GM21723 (cell line): ENCODE results near the gene PI4KA.
A peak's percentile ranks its signal among the peaks of the same experiment; 100 is the strongest.
"Not testable (repeated sequence)": the region's sequence is repeated elsewhere in the genome, so short reads cannot be mapped to it uniquely, and the experiment has no call there.

ENCODE experiments used
- ATAC-seq: cut with Tn5 transposase; IDR thresholded peaks from one replicate; pipeline ENCODE4 v1.9.1; 2021; ENCODE audit warnings: mild to moderate bottlenecking, moderate library complexity; ENCODE audit not compliant: unreplicated experiment

The PI4KA gene

DNA sequence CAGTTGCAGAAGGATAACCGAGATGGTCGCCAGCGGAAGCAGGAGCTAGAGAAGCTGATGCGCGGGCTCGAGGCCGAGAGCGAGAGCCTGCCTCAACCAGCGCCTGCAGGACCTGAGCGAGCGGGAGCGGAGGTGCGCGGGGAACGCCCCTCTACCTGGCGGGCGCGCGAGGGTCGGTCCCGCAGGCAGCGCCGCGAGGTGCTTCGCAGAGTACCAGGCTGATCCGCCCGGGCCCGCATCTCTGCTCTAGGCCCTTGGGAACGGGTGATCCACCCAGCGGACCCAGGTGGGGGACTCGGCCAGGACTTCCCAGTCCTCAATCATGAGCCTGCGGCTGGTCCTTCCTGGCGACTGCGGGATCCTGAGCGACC lies 156.5 kb downstream of the PI4KA start:
- peak; percentile 17 for ATAC-seq

DNA sequence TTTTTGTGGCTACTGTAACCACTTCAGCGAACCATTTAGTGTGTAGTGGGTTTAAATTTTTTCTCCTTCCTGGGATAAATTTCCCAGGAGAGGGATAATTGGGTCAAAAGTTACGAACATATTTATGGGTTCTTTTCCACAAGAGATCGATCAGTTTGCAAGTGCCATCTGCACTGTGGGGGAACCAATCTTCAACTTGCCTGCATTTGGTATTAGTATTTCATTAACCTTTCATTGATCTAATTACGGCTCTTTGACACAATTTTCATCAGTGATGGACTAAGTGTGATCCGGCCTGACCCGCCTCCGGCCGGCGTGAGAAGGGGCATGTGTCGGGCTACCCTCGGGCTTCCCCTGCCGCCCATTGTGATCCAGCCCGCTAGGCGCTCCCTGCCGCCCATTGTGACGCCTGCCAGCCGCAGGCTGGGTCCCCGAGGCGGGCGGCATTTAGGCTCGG lies 156.9 kb downstream of the PI4KA start:
- not testable (repeated sequence) for ATAC-seq

DNA sequence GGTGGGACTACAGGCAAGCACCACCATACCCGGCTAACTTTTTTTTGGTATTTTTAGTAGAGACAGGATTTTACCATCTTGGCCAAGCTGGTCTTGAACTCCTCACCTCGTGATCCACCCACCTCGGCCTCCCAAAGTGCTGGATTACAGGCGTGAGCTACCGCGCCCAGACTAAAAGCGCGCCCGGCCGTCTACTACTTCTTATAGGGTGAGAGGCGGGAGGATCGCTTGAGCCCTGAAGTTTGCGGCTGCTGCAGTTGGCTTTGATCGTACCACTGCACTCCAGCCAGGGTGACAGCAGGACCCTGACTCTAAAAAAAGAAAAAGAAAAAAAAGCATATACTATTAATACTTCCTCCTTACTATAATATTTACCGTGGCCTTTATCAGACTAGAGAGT lies 158.3 kb downstream of the PI4KA start:
- ATAC-seq, result not testable (repeated sequence)

DNA sequence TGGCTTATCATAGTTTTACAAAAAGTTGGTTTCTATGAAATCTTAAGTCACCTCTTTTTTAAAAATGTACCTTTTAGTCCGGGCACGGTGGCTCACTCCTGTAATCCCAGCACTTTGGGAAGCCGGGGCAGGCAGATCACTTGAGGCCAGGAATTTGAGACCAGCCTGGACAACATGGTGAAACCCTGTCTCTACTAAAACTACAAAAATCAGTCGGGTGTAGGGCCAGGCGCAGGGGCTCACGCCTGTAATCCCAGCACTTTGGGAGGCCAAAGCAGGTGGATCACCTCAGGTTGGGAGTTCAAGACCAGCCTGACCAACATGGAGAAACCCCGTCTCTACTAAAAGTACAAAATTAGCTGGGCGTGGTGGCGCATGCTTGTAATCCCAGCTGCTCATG lies 158.8 kb downstream of the PI4KA start:
- not testable (repeated sequence) for ATAC-seq

DNA sequence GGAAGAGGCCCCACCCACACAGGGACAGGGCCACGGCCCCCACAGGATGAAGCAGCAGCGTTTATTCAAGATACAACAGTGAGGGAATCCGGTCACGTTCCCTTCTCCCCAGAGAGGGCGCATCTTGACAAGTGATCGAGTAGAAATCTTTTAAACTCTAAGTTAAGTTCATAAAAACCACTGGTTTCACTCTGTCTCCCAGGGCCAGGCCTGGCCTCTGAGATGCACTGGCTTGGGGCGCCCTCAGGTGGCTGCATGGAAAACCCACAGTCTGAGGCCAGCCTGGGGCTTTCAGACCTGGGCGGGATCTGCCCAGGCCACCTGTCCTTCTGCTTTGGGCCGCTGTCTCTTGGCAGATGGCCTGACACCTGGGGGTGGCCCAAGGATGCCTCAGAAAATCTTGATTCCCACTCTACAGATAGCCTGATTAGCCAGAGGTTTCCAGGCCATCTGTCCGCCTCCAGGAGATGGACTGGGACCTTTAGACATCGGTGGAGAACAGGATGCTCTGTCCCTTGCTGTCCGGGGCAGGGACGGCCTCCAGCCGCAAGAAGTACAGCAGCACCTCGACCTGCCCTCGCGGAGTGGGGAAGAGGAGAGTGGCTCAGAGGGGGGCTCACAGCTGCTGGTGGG lies 161.0 kb downstream of the PI4KA start:
- not testable (repeated sequence) for ATAC-seq

DNA sequence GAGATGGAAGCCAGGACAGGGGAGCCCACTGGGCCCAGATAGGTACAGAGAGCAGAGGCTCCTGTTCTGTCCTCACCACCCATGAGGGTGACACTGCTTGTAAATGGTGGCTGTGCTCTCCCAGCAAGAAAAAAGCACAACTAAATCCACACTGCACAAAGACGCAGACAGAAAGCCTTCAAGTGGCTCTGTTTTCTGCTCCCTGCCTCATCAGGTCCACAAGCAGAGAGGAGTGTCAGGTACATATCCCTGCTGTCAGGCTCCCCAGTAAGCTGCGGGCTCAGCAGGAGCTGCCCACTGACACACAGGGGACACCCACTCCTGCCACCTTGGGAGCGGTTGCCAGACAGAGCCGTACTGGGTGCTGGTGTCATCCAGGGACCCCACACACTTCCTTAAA lies 162.6 kb downstream of the PI4KA start:
- ATAC-seq, result not testable (repeated sequence)

DNA sequence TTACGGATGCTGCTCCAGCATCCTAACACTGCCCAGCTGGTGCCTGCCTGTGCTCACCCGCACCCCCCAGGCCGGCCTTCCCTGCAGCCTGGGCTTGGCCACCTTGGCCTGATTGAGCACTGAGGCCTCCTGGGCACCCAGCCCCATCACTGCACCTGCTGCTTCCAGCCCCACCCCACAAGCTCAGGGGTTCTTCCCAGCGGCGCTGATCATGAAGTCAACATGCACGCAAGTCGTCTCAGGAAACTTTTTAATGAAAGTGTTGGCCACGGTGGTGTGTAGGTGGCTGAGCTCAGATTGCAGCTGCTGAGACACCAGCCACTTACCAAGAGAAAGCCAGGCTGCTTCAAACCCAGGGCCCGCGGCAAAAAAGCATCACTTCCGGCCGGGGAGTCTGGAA lies 163.4 kb downstream of the PI4KA start:
- ATAC-seq, result not testable (repeated sequence)

DNA sequence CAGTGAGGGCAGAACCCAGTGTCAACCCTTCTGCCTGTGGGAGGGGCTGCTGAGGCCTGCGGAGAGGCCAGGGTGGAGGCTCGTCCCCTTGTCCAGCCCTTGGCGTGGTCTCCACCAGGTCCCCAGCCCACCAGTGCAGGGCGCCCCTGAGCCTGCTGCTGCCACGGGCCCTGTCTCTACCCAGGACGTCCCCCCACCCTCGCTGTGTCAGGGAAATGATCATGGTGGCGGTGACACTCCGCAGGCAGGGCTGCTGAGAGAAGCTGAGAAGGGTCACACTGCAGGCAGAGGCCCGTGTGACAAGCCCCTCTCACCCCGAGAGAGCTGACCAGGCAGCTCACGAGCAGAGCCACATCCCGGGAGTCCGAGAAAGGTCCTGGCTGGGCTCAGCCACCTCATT lies 164.4 kb downstream of the PI4KA start:
- ATAC-seq, result not testable (repeated sequence)

DNA sequence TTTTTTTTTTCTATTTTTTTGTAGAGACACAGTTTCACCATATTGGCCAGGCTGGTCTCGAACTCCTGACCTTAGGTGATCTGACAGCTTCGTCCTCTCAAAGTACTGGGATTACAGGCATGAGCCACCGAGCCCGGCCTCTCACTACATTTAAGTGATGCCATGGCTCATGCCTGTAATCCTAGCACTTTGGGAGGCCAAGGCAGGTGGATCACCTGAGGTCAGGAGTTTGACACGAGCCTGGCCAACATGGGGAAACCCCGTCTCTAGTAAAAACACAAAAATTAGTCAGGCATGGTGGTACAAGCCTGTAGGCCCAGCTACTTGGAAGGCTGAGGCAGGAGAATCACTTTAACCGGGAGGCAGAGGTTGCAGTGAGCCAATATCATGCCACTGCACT lies 165.7 kb downstream of the PI4KA start:
- ATAC-seq, result not testable (repeated sequence)

DNA sequence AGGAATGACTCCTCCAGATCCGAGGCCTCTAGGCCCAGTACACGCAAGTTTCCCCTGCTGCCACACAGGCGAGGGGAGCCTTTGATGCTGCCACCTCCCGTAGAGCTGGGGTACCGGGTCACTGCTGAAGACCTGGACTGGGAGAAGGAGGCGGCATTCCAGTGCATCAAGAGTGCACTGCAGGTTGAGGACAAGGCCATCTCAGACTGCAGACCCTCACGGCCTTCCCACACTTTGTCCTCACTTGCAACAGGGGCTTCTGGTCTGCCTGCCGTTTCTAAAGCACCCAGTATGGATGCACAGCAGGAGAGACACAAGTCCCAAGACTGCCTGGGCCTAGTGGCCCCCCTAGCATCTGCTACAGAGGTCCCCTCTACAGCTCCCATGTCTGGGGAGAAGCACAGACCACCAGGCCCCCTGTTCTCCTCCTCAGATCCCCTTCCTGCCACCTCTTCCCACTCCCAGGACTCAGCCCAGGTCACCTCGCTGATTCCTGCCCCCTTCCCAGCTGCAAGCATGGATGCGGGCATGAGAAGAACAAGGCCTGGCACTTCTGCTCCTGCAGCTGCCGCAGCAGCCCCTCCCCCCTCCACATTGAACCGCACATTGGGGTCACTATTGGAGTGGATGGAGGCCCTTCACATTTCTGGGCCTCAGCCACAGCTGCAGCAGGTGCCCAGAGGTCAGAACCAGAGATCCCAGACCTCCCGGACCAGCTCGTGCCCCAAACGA lies 167.9 kb downstream of the PI4KA start:
- ATAC-seq, result not testable (repeated sequence)

DNA sequence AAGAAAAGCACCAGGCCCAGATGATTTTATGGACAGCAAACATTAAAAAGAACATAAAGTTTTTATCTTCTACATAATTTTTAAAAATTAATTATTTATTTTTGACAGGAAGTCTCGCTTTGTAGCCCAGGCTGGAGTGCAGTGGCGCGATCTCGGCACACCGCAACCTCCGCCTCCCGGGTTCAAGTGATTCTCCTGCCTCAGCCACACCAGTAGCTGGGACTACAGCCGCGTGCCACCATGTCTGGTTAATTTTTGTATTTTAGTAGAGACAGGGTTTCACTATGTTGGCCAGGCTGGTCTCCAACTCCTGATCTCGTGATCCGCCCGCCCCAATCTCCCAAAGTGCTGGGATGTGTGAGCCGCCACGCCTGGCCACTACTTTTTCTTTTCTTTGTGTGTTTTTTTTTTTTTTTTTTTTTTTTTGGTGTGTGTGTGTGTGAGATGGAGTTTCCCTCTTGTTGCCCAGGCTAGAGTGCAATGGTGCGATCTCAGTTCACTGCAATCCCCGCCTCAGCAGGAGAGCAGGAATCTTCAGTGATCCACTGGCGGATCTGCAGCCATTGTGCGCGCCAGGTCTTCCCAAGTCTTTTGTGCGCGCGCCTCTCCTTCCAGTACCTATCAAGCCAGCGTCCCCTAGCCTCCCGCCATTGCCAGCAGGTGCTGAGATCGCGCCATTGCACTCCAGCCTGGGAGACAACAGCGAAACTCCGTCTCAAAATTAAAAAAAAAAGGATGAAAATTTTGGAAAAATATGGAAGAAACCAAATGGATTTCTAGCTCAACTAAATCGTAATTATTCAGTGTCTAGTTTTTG lies 171.0 kb downstream of the PI4KA start:
- not testable (repeated sequence) for ATAC-seq

DNA sequence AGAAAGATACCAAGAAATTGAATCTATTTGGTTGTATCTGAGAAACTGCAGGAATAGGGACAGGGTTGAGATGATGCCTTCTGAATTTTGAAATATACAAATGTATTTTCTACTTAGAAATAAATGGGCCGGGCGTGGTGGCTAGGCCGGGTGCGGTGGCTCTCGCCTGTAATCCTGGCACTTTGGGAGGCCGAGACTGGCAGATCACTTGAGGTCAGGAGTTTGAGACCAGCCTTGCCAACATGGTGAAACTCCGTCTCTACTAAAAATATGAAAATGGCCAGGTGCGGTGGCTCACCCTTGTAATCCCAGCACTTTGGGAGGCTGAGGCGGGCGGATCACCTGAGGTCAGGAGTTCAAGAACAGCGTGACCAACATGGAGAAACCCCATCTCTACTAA lies 172.8 kb downstream of the PI4KA start:
- ATAC-seq, result not testable (repeated sequence)

DNA sequence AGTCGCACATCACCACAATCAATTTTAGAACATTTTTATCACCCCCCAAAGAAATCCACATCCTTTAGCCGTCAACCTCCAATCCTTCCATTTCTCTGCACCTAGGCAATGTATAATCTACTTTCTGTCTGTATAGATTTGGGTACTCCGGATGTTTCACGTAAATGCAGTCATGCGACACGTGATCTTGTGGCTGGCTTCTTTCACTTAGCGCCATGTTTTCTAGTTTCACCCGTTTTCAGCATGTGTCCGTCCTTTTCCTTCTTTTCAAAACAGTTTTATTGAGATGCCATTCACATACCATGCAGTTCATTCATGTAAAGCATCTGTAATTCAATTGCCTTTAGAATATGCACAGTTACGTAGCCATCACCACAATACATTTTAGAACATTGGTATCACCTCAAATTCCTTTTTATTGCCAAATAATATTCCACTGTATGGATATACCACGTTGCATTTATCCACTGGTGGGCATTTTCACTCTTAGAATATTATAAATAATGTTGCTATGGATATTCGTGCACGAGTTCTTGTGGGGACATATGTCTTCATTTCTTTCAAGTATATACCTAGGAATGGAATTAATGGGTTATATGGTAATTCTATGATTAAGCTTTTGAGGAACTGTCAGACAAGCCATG lies 179.7 kb downstream of the PI4KA start:
- ATAC-seq, result not testable (repeated sequence)

DNA sequence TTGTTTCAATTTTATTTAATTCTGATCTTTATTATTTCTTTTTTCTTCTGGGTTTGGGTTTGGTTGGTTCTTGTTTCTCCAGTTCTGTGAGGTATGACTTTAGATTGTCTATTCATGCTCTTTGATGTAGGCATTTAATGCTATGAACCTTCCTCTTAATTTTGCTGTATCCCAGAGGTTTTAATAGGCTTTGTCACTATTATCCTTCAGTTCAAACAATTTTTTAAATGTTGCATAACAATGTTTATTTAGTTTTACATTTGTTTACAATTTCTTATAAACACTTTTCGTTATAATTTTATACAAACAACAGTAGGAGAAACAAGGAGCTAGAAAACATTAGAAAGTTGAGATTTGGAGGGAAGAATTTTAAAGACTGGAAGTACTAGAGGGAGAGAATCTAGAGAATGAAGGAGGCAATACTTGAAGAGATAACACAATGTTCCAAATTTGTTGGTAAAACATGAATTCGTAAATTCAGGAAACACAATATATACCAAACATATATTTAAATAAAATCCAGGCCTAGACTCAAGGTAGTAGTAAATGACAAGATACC lies 180.8 kb downstream of the PI4KA start:
- no peak for ATAC-seq

DNA sequence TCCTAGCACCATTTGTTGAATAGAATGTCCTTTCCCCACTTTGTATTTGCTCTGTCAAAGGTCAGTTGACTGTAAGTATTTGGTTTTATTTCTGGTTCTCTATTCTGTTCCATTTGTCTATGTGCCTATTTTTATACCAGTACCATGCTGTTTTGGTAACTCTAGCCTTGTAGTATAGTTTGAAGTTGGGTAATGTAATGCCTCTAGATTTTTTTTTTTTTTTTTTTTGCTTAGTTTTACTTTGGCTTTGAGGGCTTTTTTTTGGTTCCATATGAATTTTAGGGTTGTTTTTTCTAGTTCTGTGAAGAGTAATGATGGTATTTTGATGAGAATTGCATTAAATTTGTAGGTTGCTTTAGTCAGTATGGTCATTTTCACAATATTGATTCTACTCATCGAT lies 183.0 kb downstream of the PI4KA start:
- ATAC-seq, result not testable (repeated sequence)

DNA sequence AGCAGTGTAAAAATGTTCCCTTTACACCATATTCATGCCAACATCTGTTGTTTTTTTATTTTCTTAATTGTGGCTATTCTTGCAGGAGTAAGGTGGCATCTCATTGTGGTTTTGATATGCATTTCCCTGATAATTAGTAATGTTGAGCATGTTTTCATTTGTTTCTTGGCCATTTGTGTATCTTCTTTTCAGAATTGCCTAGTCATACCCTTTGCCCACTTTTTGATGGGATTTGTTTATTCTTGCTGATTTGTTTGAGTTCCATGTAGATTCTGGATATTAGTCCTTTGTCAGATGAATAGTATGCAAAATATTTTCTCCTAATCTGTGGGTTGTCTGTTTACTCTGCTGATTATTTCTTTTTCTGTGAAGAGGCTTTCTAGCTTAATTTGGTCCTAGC lies 183.6 kb downstream of the PI4KA start:
- ATAC-seq, result no peak

DNA sequence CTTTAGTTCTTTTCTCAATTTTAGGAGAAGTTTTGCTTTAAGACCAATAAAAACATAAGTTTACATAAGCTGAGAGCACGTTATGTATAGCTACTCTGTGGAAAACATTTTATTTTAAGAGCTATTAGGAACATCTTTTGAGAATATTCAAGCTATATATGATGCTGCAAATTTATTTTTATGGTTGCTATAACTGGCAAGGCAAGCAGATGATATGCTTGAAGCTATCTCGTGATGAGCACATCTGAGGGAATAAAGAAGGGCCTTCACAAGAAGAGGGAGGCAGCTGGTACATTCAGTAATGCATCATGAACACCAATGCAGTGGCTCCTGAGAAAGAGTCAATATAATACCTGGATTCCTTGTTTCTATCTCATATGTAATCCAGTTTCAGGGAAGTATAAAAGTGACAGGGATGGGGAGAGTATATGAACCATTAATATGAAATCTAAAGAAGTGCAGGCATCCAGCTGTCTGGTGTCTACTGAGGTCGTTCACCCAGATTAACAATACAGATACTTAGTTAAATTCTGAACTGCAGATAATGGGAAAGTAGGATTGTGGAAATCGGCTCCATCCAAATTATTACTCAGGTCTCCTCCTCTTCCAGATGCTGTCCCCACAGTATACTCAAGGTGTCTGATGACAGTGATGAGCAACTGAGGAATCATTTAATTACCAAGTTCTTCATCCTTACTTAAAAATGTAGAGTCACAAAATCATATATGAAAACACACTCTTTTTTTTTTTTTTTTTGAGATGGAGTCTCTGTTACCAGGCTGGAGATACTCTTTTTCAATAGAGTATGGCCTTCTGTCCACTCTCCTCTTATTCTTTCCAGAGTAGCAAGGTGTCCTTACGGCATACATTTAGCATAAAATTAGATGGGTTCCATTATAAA lies 185.1 kb downstream of the PI4KA start:
- no peak for ATAC-seq

DNA sequence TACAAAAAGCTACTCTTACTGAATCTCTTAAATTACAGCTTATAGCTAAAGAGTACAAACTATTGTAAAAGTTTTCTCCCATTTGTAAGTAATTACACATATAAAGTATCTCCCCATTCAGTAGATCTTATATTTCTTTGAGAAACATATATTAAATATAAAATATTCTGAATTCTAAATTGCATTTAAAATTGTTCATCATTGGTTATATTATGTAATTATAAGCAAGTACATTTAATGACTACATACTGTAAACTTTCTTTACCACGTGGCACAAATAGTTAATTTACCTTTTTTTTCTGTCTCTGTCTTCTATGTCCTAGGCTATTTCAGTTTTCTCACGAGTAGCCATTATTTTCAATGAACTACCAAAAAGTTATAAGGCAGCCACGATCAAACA lies 185.9 kb downstream of the PI4KA start:
- ATAC-seq, result no peak

DNA sequence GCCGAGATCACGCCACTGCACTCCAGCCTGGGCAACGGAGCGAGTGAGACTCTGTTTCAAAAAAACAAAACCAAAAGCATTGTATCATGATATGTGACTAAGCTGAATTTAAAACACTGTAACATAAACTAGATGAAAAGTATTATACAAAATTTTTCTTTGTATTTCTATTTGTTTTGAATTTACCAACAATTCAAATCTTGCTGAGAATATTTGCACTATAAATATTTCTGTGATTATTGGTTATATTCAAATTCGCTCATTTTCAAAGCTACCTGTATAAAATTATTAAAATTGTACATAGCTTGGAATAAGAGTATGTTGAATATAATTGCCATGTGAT lies 186.6 kb downstream of the PI4KA start:
- no peak for ATAC-seq
